ENCODE measurements around the gene STMN1.
A peak's percentile ranks its signal among the peaks of the same experiment; 100 is the strongest.

Gene STMN1

DNA sequence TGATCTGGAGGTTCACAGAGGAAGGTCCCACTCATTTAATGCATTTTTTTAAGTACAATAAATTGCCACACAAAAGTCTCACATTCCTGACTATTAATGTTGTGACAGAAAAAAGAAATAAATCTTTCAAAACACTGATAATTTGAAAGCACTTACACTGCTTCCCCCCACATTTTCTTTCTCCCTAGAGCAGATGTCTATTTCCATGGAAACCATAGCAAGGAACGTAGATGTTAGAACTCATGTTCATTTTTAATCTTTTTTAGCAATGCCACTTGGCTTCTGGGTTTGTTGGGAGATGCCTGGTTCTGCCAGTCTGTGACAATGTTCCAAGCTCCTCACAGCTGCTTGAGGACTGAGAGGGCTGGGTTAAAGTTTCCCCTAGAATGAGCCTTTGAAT is 1.9 kb upstream of the STMN1 start:
- H3K27ac ChIP-seq (ENCODE audit: insufficient read depth, low read length, poor library complexity, severe bottlenecking), result no peak overlapping the region
- H3K36me3 ChIP-seq (ENCODE audit: control insufficient read depth, insufficient read depth, low read length), result no peaks in the 10 kb centered on the region
- no peaks in the 10 kb centered on the region for H3K27me3 ChIP-seq (replicated peaks; ENCODE audit: control insufficient read depth, insufficient read depth, low read length, poor library complexity, severe bottlenecking)
- no peaks in the 10 kb centered on the region for H3K9me3 ChIP-seq (ENCODE audit: control insufficient read depth, low read length)
- H3K4me1 ChIP-seq (ENCODE audit: control insufficient read depth, insufficient read depth, low read length, poor library complexity, severe bottlenecking), result peaks cover 22% of the 10 kb centered on the region
- H3K4me3 ChIP-seq (ENCODE audit: insufficient read depth, low read depth, low read length, poor library complexity, severe bottlenecking), result no peak overlapping the region
- DNase-seq, result no peak

GRCh38 chr1:25907601-25908000 is 1.4 kb upstream of the STMN1 start:
- peaks cover 22% of the 10 kb centered on the region for H3K4me1 ChIP-seq (ENCODE audit: control insufficient read depth, insufficient read depth, low read length, poor library complexity, severe bottlenecking)
- H3K9me3 ChIP-seq (ENCODE audit: control insufficient read depth, low read length), result no peaks in the 10 kb centered on the region
- no peak for DNase-seq
- H3K27me3 ChIP-seq (replicated peaks; ENCODE audit: control insufficient read depth, insufficient read depth, low read length, poor library complexity, severe bottlenecking), result no peaks in the 10 kb centered on the region
- no peak overlapping the region for H3K27ac ChIP-seq (ENCODE audit: insufficient read depth, low read length, poor library complexity, severe bottlenecking)
- no peaks in the 10 kb centered on the region for H3K36me3 ChIP-seq (ENCODE audit: control insufficient read depth, insufficient read depth, low read length)
- H3K4me3 ChIP-seq (ENCODE audit: insufficient read depth, low read depth, low read length, poor library complexity, severe bottlenecking), result no peak overlapping the region

GRCh38 chr1:25906644-25907300 is 553 bp upstream of the STMN1 start:
- peak overlapping the region; percentile 70 for H3K4me3 ChIP-seq (ENCODE audit: insufficient read depth, low read depth, low read length, poor library complexity, severe bottlenecking)
- no peaks in the 10 kb centered on the region for H3K36me3 ChIP-seq (ENCODE audit: control insufficient read depth, insufficient read depth, low read length)
- peaks cover 22% of the 10 kb centered on the region for H3K4me1 ChIP-seq (ENCODE audit: control insufficient read depth, insufficient read depth, low read length, poor library complexity, severe bottlenecking)
- peak overlapping the region; percentile 66 for H3K27ac ChIP-seq (ENCODE audit: insufficient read depth, low read length, poor library complexity, severe bottlenecking)
- H3K27me3 ChIP-seq (replicated peaks; ENCODE audit: control insufficient read depth, insufficient read depth, low read length, poor library complexity, severe bottlenecking), result no peaks in the 10 kb centered on the region
- H3K9me3 ChIP-seq (ENCODE audit: control insufficient read depth, low read length), result no peaks in the 10 kb centered on the region
- DNase-seq, result peak in 2 of 3 donors; percentile 21 to 32

DNA sequence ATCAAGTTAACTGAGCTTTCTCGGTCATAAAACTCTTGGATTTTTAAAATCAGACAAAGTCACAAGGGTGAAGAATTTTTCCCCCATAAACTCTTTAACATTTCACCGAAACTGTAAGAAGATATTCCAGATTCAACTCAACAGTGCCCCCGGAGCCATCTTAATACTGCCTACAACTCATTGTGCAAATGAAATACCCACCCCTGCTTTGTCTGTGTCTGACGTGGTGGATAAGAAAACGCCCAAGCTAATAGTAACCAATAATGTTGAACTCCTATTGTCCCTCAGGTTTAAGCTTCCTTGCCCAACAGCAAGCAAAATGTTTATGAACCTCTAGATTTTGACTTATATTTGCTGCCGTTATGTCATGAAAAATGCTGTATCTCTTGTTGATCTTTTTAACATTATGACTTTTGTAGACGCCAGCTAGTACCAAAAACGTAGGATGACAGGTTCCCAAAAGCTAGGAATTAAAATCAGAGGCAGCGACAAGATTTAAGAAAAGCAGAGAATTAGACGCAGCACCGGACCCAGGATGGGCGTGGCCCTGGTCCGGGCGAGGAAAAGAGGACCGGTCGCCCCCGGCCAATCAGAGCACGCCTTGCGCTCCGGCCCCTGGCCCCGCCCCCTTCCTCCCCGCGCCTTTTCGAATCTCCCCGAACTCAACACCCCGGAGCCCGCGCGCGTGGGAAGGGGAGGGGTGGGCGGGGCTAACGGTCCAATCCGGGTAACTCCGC is 1.1 kb downstream of the STMN1 start:
- Histone ChIP-seq H3K4me3 (ENCODE audit: insufficient read depth, low read depth, low read length, poor library complexity, severe bottlenecking) (peak overlapping the region; percentile 70), H3K9me3 (ENCODE audit: control insufficient read depth, low read length) (no peaks in the 10 kb centered on the region), H3K27ac (ENCODE audit: insufficient read depth, low read length, poor library complexity, severe bottlenecking) (peak overlapping the region; percentile 56), H3K4me1 (ENCODE audit: control insufficient read depth, insufficient read depth, low read length, poor library complexity, severe bottlenecking) (peaks cover 22% of the 10 kb centered on the region), H3K27me3 (replicated peaks; ENCODE audit: control insufficient read depth, insufficient read depth, low read length, poor library complexity, severe bottlenecking) (no peaks in the 10 kb centered on the region), H3K36me3 (ENCODE audit: control insufficient read depth, insufficient read depth, low read length) (no peaks in the 10 kb centered on the region)
- DNase-seq, result peak; percentile 82 to 88 (median 85)

- Histone ChIP-seq H3K36me3 (ENCODE audit: control insufficient read depth, insufficient read depth, low read length) (no peaks in the 10 kb centered on the region), H3K4me3 (ENCODE audit: insufficient read depth, low read depth, low read length, poor library complexity, severe bottlenecking) (no peak overlapping the region), H3K4me1 (ENCODE audit: control insufficient read depth, insufficient read depth, low read length, poor library complexity, severe bottlenecking) (peaks cover 22% of the 10 kb centered on the region), H3K27ac (ENCODE audit: insufficient read depth, low read length, poor library complexity, severe bottlenecking) (no peak overlapping the region), H3K27me3 (replicated peaks; ENCODE audit: control insufficient read depth, insufficient read depth, low read length, poor library complexity, severe bottlenecking) (no peaks in the 10 kb centered on the region), H3K9me3 (ENCODE audit: control insufficient read depth, low read length) (no peaks in the 10 kb centered on the region)
- DNase-seq, result no peak
Measured at GRCh38 chr1:25903986-25904385, 2.2 kb downstream of the STMN1 start.

DNA sequence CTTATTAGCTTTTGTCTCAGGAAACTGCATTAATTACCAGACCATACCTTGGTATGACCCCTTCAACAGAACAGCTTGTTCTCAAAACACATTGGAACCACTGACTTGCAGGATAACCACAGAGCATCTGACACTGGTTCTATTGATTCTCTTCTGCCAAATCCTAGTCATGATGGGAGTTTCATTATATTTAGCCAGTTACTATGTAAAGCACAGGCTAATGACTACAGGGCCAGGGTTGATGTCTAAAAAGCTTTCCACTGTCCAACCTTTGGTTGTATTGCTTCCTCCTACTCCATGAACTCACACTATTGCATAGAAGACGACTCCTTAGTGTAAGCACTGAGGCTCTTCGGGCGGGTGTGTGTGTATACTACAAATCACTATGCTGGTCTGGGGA is 3.8 kb downstream of the STMN1 start:
- H3K27me3 ChIP-seq (replicated peaks; ENCODE audit: control insufficient read depth, insufficient read depth, low read length, poor library complexity, severe bottlenecking), result no peaks in the 10 kb centered on the region
- H3K4me1 ChIP-seq (ENCODE audit: control insufficient read depth, insufficient read depth, low read length, poor library complexity, severe bottlenecking), result peaks cover 22% of the 10 kb centered on the region
- H3K27ac ChIP-seq (ENCODE audit: insufficient read depth, low read length, poor library complexity, severe bottlenecking), result no peak overlapping the region
- no peaks in the 10 kb centered on the region for H3K9me3 ChIP-seq (ENCODE audit: control insufficient read depth, low read length)
- no peak overlapping the region for H3K4me3 ChIP-seq (ENCODE audit: insufficient read depth, low read depth, low read length, poor library complexity, severe bottlenecking)
- no peak for DNase-seq
- H3K36me3 ChIP-seq (ENCODE audit: control insufficient read depth, insufficient read depth, low read length), result no peaks in the 10 kb centered on the region

GRCh38 chr1:25900219-25900618 is 6.0 kb downstream of the STMN1 start:
- H3K4me3 ChIP-seq (ENCODE audit: insufficient read depth, low read depth, low read length, poor library complexity, severe bottlenecking), result no peak overlapping the region
- no peak for DNase-seq
- H3K27ac ChIP-seq (ENCODE audit: insufficient read depth, low read length, poor library complexity, severe bottlenecking), result no peak overlapping the region
- H3K4me1 ChIP-seq (ENCODE audit: control insufficient read depth, insufficient read depth, low read length, poor library complexity, severe bottlenecking), result peaks cover 10% of the 10 kb centered on the region
- no peaks in the 10 kb centered on the region for H3K27me3 ChIP-seq (replicated peaks; ENCODE audit: control insufficient read depth, insufficient read depth, low read length, poor library complexity, severe bottlenecking)
- no peaks in the 10 kb centered on the region for H3K9me3 ChIP-seq (ENCODE audit: control insufficient read depth, low read length)
- no peaks in the 10 kb centered on the region for H3K36me3 ChIP-seq (ENCODE audit: control insufficient read depth, insufficient read depth, low read length)

- no peaks in the 10 kb centered on the region for H3K36me3 ChIP-seq (ENCODE audit: control insufficient read depth, insufficient read depth, low read length)
- peaks cover 10% of the 10 kb centered on the region for H3K4me1 ChIP-seq (ENCODE audit: control insufficient read depth, insufficient read depth, low read length, poor library complexity, severe bottlenecking)
- no peak overlapping the region for H3K27ac ChIP-seq (ENCODE audit: insufficient read depth, low read length, poor library complexity, severe bottlenecking)
- no peaks in the 10 kb centered on the region for H3K27me3 ChIP-seq (replicated peaks; ENCODE audit: control insufficient read depth, insufficient read depth, low read length, poor library complexity, severe bottlenecking)
- no peak overlapping the region for H3K4me3 ChIP-seq (ENCODE audit: insufficient read depth, low read depth, low read length, poor library complexity, severe bottlenecking)
- H3K9me3 ChIP-seq (ENCODE audit: control insufficient read depth, low read length), result no peaks in the 10 kb centered on the region
- DNase-seq, result no peak
Measured at GRCh38 chr1:25899792-25900191, 6.4 kb downstream of the STMN1 start.

GRCh38 chr1:25898223-25899015 is 7.8 kb downstream of the STMN1 start:
- H3K36me3 ChIP-seq (ENCODE audit: control insufficient read depth, insufficient read depth, low read length), result no peaks in the 10 kb centered on the region
- no peaks in the 10 kb centered on the region for H3K27me3 ChIP-seq (replicated peaks; ENCODE audit: control insufficient read depth, insufficient read depth, low read length, poor library complexity, severe bottlenecking)
- DNase-seq, result no peak
- H3K4me3 ChIP-seq (ENCODE audit: insufficient read depth, low read depth, low read length, poor library complexity, severe bottlenecking), result no peak overlapping the region
- H3K9me3 ChIP-seq (ENCODE audit: control insufficient read depth, low read length), result no peaks in the 10 kb centered on the region
- H3K4me1 ChIP-seq (ENCODE audit: control insufficient read depth, insufficient read depth, low read length, poor library complexity, severe bottlenecking), result no peaks in the 10 kb centered on the region
- no peak overlapping the region for H3K27ac ChIP-seq (ENCODE audit: insufficient read depth, low read length, poor library complexity, severe bottlenecking)

- Histone ChIP-seq H3K27ac (ENCODE audit: insufficient read depth, low read length, poor library complexity, severe bottlenecking) (no peak overlapping the region), H3K9me3 (ENCODE audit: control insufficient read depth, low read length) (no peaks in the 10 kb centered on the region), H3K4me3 (ENCODE audit: insufficient read depth, low read depth, low read length, poor library complexity, severe bottlenecking) (no peak overlapping the region), H3K4me1 (ENCODE audit: control insufficient read depth, insufficient read depth, low read length, poor library complexity, severe bottlenecking) (no peaks in the 10 kb centered on the region), H3K27me3 (replicated peaks; ENCODE audit: control insufficient read depth, insufficient read depth, low read length, poor library complexity, severe bottlenecking) (no peaks in the 10 kb centered on the region), H3K36me3 (ENCODE audit: control insufficient read depth, insufficient read depth, low read length) (no peaks in the 10 kb centered on the region)
- DNase-seq, result no peak
Measured at GRCh38 chr1:25897754-25898153, 8.5 kb downstream of the STMN1 start.

All from effector memory CD4-positive, alpha-beta T cell (primary cell).